Glutamatergic neuron (in vitro differentiated cells): Measurements from ENCODE around the gene PRAF2. TPM values are rescaled to one million over a fixed set of nuclear protein-coding genes. Genes with fewer than 3 reads are reported as not detected.

Experiments
- DNase-seq: peaks from one replicate; pipeline ENCODE4 v3.0.0; 2022
- H3K27ac Mint-ChIP-seq: one replicate; pipeline ENCODE4 v1.8.0; 2020; ENCODE audit warnings: mild to moderate bottlenecking, mixed read lengths, inconsistent platforms; ENCODE audit not compliant: unreplicated experiment
- H3K27me3 Mint-ChIP-seq: one replicate; pipeline ENCODE4 v1.8.0; 2020; ENCODE audit warnings: mild to moderate bottlenecking, moderate library complexity, mixed read lengths, inconsistent platforms; ENCODE audit not compliant: unreplicated experiment
- H3K36me3 Mint-ChIP-seq: one replicate; pipeline ENCODE4 v1.8.0; 2020; ENCODE audit warnings: mild to moderate bottlenecking, mixed read lengths, inconsistent platforms; ENCODE audit not compliant: unreplicated experiment
- H3K4me1 Mint-ChIP-seq: one replicate; pipeline ENCODE4 v1.8.0; 2020; ENCODE audit warnings: mild to moderate bottlenecking, low read depth, mixed read lengths, inconsistent platforms; ENCODE audit not compliant: unreplicated experiment
- H3K4me3 Mint-ChIP-seq: one replicate; pipeline ENCODE4 v1.8.0; 2020; ENCODE audit warnings: mild to moderate bottlenecking, mixed read lengths, inconsistent platforms; ENCODE audit not compliant: unreplicated experiment
- H3K9me3 Mint-ChIP-seq: one replicate; pipeline ENCODE4 v1.8.0; 2020; ENCODE audit warnings: mild to moderate bottlenecking, moderate library complexity, mixed read lengths, inconsistent platforms; ENCODE audit not compliant: unreplicated experiment
- total RNA-seq: library from RNA; stranded (reverse); fragmentation: NEBNext Ultra II Directional; extraction: Animal tissue kit (Norgen Biotek cat#: 25700); gene quantifications from one replicate; pipeline ENCODE4 v1.2.1, GENCODE V29; 2021; ENCODE audit not compliant: unreplicated experiment
- TF ChIP-seq, protein P1 (sequence below): fragments of 200-600 bp; sonication (generic); IDR thresholded peaks from one replicate; pipeline ENCODE4 v1.5.0; 2021; ENCODE audit not compliant: partially characterized antibody, unreplicated experiment

PRAF2 gene
- total RNA-seq, 1 donor from 2014 or later = 41.5 TPM

DNA sequence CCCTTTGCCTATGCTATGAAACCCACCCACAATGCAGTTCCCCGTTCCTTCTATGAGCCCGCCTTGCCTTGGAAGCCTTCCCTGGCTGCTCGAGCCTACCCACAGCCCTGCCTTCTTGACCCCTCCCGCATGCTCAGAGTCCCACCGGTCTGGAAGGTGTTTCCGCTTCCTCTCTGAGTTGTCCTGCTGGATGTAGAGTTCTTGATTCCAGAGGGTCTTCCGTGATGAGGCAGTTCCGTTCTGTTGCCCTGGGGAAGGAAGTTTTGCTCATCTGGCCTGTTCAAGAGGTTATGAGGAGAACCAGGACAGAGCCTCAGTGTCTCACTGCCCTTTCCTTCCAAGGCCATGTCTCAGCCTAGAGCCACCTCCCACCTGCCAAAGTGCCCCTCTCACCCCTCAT, 42.3 kb upstream of the PRAF2 start:
- Mint-ChIP-seq H3K4me1 (no peaks in the 10 kb centered on the region), H3K9me3 (peaks cover 2% of the 10 kb centered on the region), H3K4me3 (no peak overlapping the region), H3K27me3 (peaks cover 2% of the 10 kb centered on the region), H3K36me3 (no peaks in the 10 kb centered on the region), H3K27ac (no peak overlapping the region)
- no peak for DNase-seq
- TF ChIP-seq, protein P1, sequence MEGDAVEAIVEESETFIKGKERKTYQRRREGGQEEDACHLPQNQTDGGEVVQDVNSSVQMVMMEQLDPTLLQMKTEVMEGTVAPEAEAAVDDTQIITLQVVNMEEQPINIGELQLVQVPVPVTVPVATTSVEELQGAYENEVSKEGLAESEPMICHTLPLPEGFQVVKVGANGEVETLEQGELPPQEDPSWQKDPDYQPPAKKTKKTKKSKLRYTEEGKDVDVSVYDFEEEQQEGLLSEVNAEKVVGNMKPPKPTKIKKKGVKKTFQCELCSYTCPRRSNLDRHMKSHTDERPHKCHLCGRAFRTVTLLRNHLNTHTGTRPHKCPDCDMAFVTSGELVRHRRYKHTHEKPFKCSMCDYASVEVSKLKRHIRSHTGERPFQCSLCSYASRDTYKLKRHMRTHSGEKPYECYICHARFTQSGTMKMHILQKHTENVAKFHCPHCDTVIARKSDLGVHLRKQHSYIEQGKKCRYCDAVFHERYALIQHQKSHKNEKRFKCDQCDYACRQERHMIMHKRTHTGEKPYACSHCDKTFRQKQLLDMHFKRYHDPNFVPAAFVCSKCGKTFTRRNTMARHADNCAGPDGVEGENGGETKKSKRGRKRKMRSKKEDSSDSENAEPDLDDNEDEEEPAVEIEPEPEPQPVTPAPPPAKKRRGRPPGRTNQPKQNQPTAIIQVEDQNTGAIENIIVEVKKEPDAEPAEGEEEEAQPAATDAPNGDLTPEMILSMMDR = no peak

DNA sequence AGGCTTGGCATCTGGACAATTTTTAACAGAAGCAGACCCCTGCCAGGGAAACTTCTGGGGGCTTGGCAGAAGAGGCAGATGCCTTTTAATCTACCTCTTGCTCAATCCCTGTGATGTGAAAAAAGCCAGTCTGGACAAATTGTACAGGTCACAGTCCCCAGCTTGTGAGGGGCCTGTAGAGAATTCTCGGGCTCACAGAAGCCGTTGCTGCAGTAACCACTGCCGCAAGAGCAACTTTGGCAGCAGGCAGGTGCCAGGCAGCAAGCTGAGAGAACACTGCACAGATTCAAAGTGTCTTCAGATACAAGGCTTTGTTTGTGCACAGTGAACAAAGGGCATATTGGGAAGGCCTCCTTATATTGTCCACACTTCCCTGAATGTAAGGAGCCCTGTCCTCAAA, 38.0 kb upstream of the PRAF2 start:
- H3K4me3 Mint-ChIP-seq = no peak overlapping the region
- H3K27ac Mint-ChIP-seq = no peak overlapping the region
- no peaks in the 10 kb centered on the region for H3K4me1 Mint-ChIP-seq
- H3K9me3 Mint-ChIP-seq = peaks cover 1% of the 10 kb centered on the region
- no peaks in the 10 kb centered on the region for H3K27me3 Mint-ChIP-seq
- no peak for DNase-seq
- no peaks in the 10 kb centered on the region for H3K36me3 Mint-ChIP-seq
- TF ChIP-seq, protein P1 = no peak

DNA sequence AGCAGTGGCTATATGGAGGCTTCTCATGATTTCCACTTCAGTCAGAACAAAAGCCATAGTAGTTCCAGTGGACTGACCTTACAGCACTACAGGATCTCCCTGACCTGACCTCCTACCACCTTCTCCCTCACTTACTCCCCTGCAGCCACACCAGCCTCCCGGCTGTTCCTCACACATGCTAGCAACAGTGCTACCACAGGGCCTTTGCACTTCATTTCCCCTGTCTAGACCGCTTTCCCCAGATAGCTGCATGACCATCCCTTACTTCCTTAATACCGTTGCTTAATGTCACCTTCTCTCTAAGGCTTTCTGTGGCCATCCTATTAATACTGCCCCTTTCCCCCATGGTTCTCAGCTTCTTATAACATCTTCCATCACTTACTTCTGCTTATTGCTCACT, 36.6 kb upstream of the PRAF2 start:
- TF ChIP-seq, protein P1 = no peak
- Mint-ChIP-seq H3K9me3 (peaks cover 1% of the 10 kb centered on the region), H3K4me1 (no peaks in the 10 kb centered on the region), H3K27me3 (no peaks in the 10 kb centered on the region), H3K4me3 (no peak overlapping the region), H3K36me3 (no peaks in the 10 kb centered on the region), H3K27ac (no peak overlapping the region)
- DNase-seq = no peak

DNA sequence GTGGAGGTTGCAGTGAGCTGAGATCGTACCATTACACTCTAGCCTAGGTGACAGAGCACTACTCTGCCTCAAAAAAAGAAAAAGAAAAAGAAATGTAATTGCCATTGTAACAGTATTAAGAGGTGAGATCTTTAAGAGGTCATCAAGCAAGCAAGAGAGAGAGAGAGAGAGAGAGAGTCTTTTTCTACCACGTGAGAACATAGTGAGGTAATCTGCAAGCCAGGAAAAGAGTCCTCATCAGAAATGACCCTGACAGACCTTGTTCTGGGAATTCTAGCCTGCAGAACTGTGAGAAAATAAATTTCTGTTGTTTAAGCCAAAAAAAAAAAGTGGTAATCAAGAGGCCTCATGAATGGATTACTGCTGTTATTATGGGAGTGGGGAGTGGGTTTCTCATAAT, 34.8 kb upstream of the PRAF2 start:
- H3K27me3 Mint-ChIP-seq = no peaks in the 10 kb centered on the region
- H3K27ac Mint-ChIP-seq = no peak overlapping the region

DNA sequence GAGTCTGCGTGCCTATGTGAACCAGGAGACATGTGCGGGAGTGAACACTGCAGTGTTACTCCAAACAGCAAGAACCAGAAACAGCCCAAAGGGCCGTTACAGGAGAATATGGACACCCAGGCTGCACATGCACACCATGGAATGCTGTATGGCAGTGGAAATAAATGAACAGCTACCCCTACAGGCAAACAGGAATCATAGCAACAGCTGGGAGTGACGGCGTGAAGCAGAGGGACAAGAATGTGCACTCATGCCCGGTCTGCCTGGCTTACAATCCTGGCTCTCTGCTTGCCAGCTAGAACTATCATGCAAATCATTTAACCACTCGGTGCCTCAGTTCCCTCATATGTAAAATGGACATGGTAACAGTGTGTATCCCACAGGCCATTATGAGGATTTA, 33.1 kb upstream of the PRAF2 start:
- peaks cover 1% of the 10 kb centered on the region for H3K9me3 Mint-ChIP-seq
- no peaks in the 10 kb centered on the region for H3K4me1 Mint-ChIP-seq
- no peak overlapping the region for H3K4me3 Mint-ChIP-seq
- H3K36me3 Mint-ChIP-seq = no peaks in the 10 kb centered on the region
- no peak overlapping the region for H3K27ac Mint-ChIP-seq
- TF ChIP-seq, protein P1 = peak; percentile 18
- no peaks in the 10 kb centered on the region for H3K27me3 Mint-ChIP-seq
- peak; percentile 30 for DNase-seq

More for the DNA sequence above, 34.8 kb upstream of the PRAF2 start:
- Mint-ChIP-seq H3K36me3 (no peaks in the 10 kb centered on the region), H3K4me3 (no peak overlapping the region), H3K9me3 (peaks cover 1% of the 10 kb centered on the region), H3K4me1 (no peaks in the 10 kb centered on the region)
- DNase-seq = no peak
- TF ChIP-seq, protein P1 = no peak
